ENCODE measurements around the gene SORCS2.

DNA sequence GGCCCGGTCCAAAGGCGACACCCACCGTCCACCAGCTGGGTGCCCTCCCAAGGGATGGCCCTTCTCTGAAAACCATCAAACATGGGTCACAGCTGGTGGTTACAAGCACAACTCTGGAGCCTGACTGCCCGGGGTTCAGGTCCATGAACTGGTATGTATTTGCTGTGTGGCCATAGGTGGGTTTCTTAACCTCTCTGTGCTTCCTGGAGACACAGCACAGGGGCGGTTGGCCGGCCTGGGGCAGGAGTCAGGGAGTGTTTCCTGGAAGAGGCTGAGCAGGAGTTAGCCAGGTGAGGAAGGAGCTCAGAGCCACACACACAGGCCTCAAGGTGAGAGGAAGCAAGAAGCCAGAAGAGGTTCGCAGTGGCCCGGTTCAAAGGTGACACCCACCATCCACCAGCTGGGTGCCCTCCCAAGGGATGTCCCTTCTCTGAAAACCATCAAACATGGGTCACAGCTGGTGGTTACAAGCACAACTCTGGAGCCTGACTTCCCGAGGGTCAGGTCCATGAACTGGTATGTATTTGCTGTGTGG lies 486.0 kb downstream of the SORCS2 start:
- TF ChIP-seq, protein P1, sequence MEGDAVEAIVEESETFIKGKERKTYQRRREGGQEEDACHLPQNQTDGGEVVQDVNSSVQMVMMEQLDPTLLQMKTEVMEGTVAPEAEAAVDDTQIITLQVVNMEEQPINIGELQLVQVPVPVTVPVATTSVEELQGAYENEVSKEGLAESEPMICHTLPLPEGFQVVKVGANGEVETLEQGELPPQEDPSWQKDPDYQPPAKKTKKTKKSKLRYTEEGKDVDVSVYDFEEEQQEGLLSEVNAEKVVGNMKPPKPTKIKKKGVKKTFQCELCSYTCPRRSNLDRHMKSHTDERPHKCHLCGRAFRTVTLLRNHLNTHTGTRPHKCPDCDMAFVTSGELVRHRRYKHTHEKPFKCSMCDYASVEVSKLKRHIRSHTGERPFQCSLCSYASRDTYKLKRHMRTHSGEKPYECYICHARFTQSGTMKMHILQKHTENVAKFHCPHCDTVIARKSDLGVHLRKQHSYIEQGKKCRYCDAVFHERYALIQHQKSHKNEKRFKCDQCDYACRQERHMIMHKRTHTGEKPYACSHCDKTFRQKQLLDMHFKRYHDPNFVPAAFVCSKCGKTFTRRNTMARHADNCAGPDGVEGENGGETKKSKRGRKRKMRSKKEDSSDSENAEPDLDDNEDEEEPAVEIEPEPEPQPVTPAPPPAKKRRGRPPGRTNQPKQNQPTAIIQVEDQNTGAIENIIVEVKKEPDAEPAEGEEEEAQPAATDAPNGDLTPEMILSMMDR (IDR thresholded peaks at IDR 0.05) = no peak
- no peak for TF ChIP-seq POLR2A (IDR thresholded peaks at IDR 0.05)

All from prostate gland (tissue), 2 donors.